GM12801 (cell line): Measurements from ENCODE around the gene BOLL.

ENCODE experiments used
- CTCF ChIP-seq: IDR thresholded peaks from one replicate; pipeline ENCODE4 v1.5.1; 2011; ENCODE audit warnings: control low read depth; ENCODE audit not compliant: insufficient read length; ENCODE audit errors: extremely low read depth

Gene BOLL

DNA sequence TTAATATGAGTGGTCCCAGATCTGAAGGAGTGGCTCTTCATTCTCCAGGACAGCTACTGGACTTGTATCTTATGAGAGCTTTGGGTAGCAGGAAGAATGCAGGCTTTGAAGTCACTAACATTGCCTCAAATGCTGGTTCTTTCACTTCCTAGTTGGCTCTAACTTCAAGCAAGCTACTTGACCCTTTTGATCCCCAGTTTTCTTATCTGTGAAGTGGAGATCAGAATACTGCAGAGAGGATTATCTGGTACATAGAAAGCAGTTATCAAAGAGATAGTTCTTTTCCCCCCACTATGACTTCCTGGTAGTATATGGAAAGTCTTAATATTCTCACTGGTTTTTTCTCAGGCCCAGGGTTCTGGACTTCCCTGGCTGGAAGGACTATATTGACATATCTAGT, 15.9 kb upstream of the BOLL start:
- no peak for TF ChIP-seq CTCF

- no peak for TF ChIP-seq CTCF
Measured at GRCh38 chr2:197800091-197800490, 15.0 kb upstream of the BOLL start.

- no peak for TF ChIP-seq CTCF
Measured at GRCh38 chr2:197799068-197799467, 13.9 kb upstream of the BOLL start.

DNA sequence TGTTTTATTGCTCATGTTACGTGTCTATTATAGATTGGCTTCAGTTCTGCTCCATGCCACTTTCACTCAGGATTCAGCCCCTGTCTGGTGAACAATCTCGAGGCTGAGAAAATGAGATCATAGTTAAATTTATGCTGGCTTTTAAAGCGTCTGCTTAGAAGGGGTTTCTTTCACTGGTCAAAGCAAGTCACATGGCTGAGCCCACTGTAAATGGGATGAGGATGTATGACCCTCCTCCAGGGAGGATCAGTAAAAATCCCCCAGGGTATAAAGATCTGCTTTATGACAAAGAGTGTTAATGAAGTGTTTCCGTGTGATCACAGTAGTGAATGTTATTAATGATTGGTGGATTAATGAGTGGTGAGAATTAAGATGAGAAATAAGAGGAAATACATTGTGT, 13.1 kb upstream of the BOLL start:
- TF ChIP-seq CTCF = no peak

- no peak for TF ChIP-seq CTCF
Measured at GRCh38 chr2:197795277-197795676, 10.2 kb upstream of the BOLL start.

- no peak for TF ChIP-seq CTCF
Measured at GRCh38 chr2:197793456-197793855, 8.3 kb upstream of the BOLL start.

DNA sequence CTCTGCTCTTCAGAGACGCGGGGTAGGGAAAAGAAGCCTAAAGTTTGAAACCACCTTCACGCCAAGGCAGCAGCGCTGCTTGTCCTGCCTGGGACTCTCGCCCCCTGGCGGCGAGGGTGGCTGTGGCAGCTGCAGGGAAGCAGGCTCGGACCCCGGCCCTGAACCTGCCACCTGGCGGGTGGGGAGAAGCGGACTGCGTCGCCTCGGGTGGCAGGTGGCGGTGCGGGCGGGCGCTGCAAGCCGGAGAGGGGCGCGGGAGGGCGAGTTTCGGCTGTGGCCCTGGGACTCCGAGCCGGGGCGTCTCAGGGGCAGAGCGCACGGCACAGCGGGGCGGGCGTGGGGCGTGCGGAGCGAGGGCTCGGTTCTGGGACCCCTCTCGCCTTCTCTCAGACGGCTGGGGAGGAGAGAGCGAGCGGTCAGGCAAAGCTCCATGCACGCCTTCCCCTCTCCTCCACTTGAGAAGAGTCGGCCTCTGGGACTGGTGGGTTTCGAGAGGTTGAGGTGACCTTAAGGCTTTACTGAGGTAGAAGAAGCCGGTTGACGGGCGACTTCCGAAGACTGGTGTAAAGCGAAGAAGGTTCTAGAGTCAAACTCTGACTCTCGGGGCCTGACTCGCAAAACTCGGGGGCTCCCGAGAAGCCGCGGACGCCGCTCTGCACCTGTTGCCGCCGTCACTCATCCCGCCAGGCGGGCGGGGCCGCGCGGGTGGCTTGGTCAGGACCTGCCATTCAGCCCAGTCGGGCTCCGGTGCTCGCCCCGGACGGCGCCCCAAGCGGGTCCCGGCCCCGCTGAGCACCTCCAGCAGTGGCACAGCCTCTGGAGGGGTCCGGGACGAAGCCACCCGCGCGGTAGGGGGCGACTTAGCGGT, 1.1 kb upstream of the BOLL start:
- no peak for TF ChIP-seq CTCF
